MCF 10A (cell line): ENCODE results near the gene WFS1. TPM values are rescaled to one million over a fixed set of nuclear protein-coding genes. Genes with fewer than 3 reads are reported as not detected.

Experiments used
- BruUV-seq: library from RNA; stranded (reverse); fragments of 400-500 nt; replicated peaks from 2 replicates; lab custom pipeline; 2021; lab: Mats Ljungman, UMichigan
- CTCF ChIA-PET: fragments of 300-600 bp; sonication (Branson Sonifier 250); formaldehyde crosslinking; extraction: SDS; loops from one replicate; lab custom pipeline; 2021; ENCODE audit warnings: antibody characterized with exemption, inconsistent platforms; lab: Yijun Ruan, JAX
- POLR2A ChIA-PET: fragments of 300-600, 350-650 bp; sonication (Branson Sonifier 250); formaldehyde crosslinking; extraction: SDS; loops from one replicate; lab custom pipeline; 2020; ENCODE audit warnings: antibody characterized with exemption, inconsistent platforms; lab: Yijun Ruan, JAX
- DNase-seq: peaks from one replicate; pipeline ENCODE4 v3.0.0-alpha.2; 2018; ENCODE audit not compliant: unreplicated experiment
- H3K27ac Mint-ChIP-seq: one replicate; pipeline ENCODE4 v1.8.0; 2022; ENCODE audit warnings: mild to moderate bottlenecking, low read depth, mixed read lengths; ENCODE audit not compliant: unreplicated experiment
- H3K27me3 Mint-ChIP-seq: one replicate; pipeline ENCODE4 v1.8.0; 2022; ENCODE audit warnings: mixed read lengths; ENCODE audit not compliant: insufficient read depth, unreplicated experiment
- H3K36me3 Mint-ChIP-seq: one replicate; pipeline ENCODE4 v1.8.0; 2022; ENCODE audit warnings: mild to moderate bottlenecking, moderate library complexity, mixed read lengths; ENCODE audit not compliant: insufficient read depth, unreplicated experiment
- H3K4me1 Mint-ChIP-seq: one replicate; pipeline ENCODE4 v1.8.0; 2022; ENCODE audit warnings: mixed read lengths; ENCODE audit not compliant: insufficient read depth, unreplicated experiment
- H3K4me3 Mint-ChIP-seq: one replicate; pipeline ENCODE4 v1.8.0; 2022; ENCODE audit warnings: mild to moderate bottlenecking, moderate library complexity, mixed read lengths; ENCODE audit not compliant: unreplicated experiment
- H3K9me3 Mint-ChIP-seq: one replicate; pipeline ENCODE4 v1.8.0; 2022; ENCODE audit warnings: mixed read lengths; ENCODE audit not compliant: unreplicated experiment
- CTCF ChIP-seq: fragments of 200-600 bp; IDR thresholded peaks from one replicate; pipeline ENCODE4 v1.8.0; 2022; ENCODE audit warnings: antibody characterized with exemption, mild to moderate bottlenecking; ENCODE audit not compliant: unreplicated experiment
- intact Hi-C: fragments of 100-400 bp; cut with micrococcal nuclease; formaldehyde crosslinking; loops from 2 replicates; pipeline ENCODE4 v1.14.1; 2022
- total RNA-seq: library from RNA; stranded (reverse); gene quantifications from 2 replicates; pipeline ENCODE4 v1.2.3, GENCODE V29; 2022

WFS1 gene
- total RNA-seq, 1 experiment from 2014 or later = 41.7 TPM

- no peak overlapping the region for H3K27ac Mint-ChIP-seq
- BruUV-seq = no TSS peak
- CTCF ChIA-PET = interaction anchor here (0.6 to 11.4 kb wide), 37 partner anchors 11 to 1763 kb away, joined by 3 to 522 read pairs (median 4); partner anchors contain the start of gene WFS1
- H3K9me3 Mint-ChIP-seq = no peaks in the 10 kb centered on the region
- no peaks in the 10 kb centered on the region for H3K4me1 Mint-ChIP-seq
- H3K27me3 Mint-ChIP-seq = peaks cover 18% of the 10 kb centered on the region
- TF ChIP-seq CTCF = no peak
- H3K4me3 Mint-ChIP-seq = no peak overlapping the region
- intact Hi-C loops = no loop called here
- no peaks in the 10 kb centered on the region for H3K36me3 Mint-ChIP-seq
- POLR2A ChIA-PET = interaction anchor here (1.2 to 1.7 kb wide), 2 partner anchors 72 to 77 kb away, joined by 3 to 4 read pairs; no protein-coding TSS in a partner anchor
- no peak for DNase-seq
These were observed 18.3 kb upstream of the WFS1 start for GRCh38 chr4:6251365-6251764.

GRCh38 chr4:6252051-6252450 lies 17.6 kb upstream of the WFS1 start:
- TF ChIP-seq CTCF = no peak
- Mint-ChIP-seq H3K4me1 (no peaks in the 10 kb centered on the region), H3K36me3 (no peaks in the 10 kb centered on the region), H3K4me3 (no peak overlapping the region), H3K27ac (no peak overlapping the region), H3K9me3 (no peaks in the 10 kb centered on the region), H3K27me3 (peaks cover 18% of the 10 kb centered on the region)
- ChIA-PET POLR2A (interaction anchor here (1.7 kb wide), 1 partner anchor 72 kb away, joined by 4 read pairs; no protein-coding TSS in a partner anchor), CTCF (interaction anchor here (0.6 to 11.4 kb wide), 10 partner anchors 10 to 294 kb away, joined by 3 to 522 read pairs (median 26); partner anchors contain the start of gene WFS1)
- intact Hi-C loops = no loop called here
- DNase-seq = no peak
- BruUV-seq = no TSS peak

GRCh38 chr4:6253111-6253510 lies 16.5 kb upstream of the WFS1 start:
- H3K4me1 Mint-ChIP-seq = no peaks in the 10 kb centered on the region
- no peak for TF ChIP-seq CTCF
- H3K27me3 Mint-ChIP-seq = peaks cover 11% of the 10 kb centered on the region
- POLR2A ChIA-PET = interaction anchor here (1.7 kb wide), 2 partner anchors 16 to 71 kb away, joined by 4 read pairs; partner anchors contain the start of gene WFS1
- no peaks in the 10 kb centered on the region for H3K9me3 Mint-ChIP-seq
- H3K4me3 Mint-ChIP-seq = no peak overlapping the region
- H3K27ac Mint-ChIP-seq = no peak overlapping the region
- no TSS peak for BruUV-seq
- intact Hi-C loops = no loop called here
- no peak for DNase-seq
- no peaks in the 10 kb centered on the region for H3K36me3 Mint-ChIP-seq
- CTCF ChIA-PET = interaction anchor here (0.6 to 11.4 kb wide), 3 partner anchors 19 to 72 kb away, joined by 3 to 522 read pairs (median 5); no protein-coding TSS in a partner anchor

- intact Hi-C loops = no loop called here
- no peaks in the 10 kb centered on the region for H3K36me3 Mint-ChIP-seq
- H3K4me3 Mint-ChIP-seq = no peak overlapping the region
- peaks cover 2% of the 10 kb centered on the region for H3K27me3 Mint-ChIP-seq
- ChIA-PET POLR2A (interaction anchor here (0.7 to 1.7 kb wide), 2 partner anchors 16 to 69 kb away, joined by 3 to 4 read pairs; partner anchors contain the start of gene WFS1), CTCF (interaction anchor here (0.6 to 11.4 kb wide), 4 partner anchors 18 to 264 kb away, joined by 3 to 522 read pairs (median 4); no protein-coding TSS in a partner anchor)
- no TSS peak for BruUV-seq
- DNase-seq = no peak
- no peak for TF ChIP-seq CTCF
- no peaks in the 10 kb centered on the region for H3K9me3 Mint-ChIP-seq
- no peaks in the 10 kb centered on the region for H3K4me1 Mint-ChIP-seq
- no peak overlapping the region for H3K27ac Mint-ChIP-seq
These were observed 15.7 kb upstream of the WFS1 start for GRCh38 chr4:6253961-6254360.
